K562 (cell line): ENCODE measurements around the gene WNT7B. TPM values are rescaled to one million over a fixed set of nuclear protein-coding genes. Genes with fewer than 3 reads are reported as not detected.

Source experiments
- ATAC-seq: fragments of 200-7000 bp; cut with Tn5 transposase; 3 replicates; pipeline ENCODE4 v1.9.1; 2020; ENCODE audit warnings: moderate library complexity
- BruUV-seq: library from RNA; stranded (reverse); fragments of 400-500 nt; replicated peaks from 2 replicates; lab custom pipeline; 2021; lab: Mats Ljungman, UMichigan
- CTCF ChIA-PET: fragments of 300-600 bp; formaldehyde crosslinking; extraction: SDS; loops from one replicate; lab custom pipeline; 2021; ENCODE audit warnings: low intra/inter-chr PET ratio; lab: Yijun Ruan, JAX
- POLR2A ChIA-PET: fragments of 300-600, 350-650 bp; sonication (Branson Sonifier 250); formaldehyde crosslinking; extraction: SDS; loops from one replicate; lab custom pipeline; 2021; ENCODE audit warnings: antibody characterized with exemption, inconsistent platforms; lab: Yijun Ruan, JAX
- DNase-seq, 4 experiments: peaks; one replicate each; pipeline versions ENCODE4 v3.0.0 to v3.0.0-alpha.2; 2011 to 2018; ENCODE audit warnings: low spot score in 3 of 4, mixed read lengths in 3 of 4; ENCODE audit errors: extremely low read depth in 1 of 4
- FAIRE-seq: peaks from 2 replicates; lab custom pipeline; 2011; peaks lifted over from hg19 to GRCh38; lab: Jason Lieb, UNC
- H2AFZ ChIP-seq: 2 replicates; pipeline ENCODE4 v1.6.0; 2011; ENCODE audit warnings: low read depth, low read length, control low read depth, inconsistent platforms
- H3K27ac ChIP-seq: fragments of 200-600 bp; 3 replicates; pipeline ENCODE4 v1.8.0; 2011; ENCODE audit warnings: low read depth, mild to moderate bottlenecking, control low read depth, inconsistent platforms, low read length, moderate library complexity, mixed read lengths; ENCODE audit errors: extremely low read depth
- H3K27me3 ChIP-seq, 2 experiments: fragments of 300-600 bp in 1 of 2; 2 replicates in 1 of 2; 3 replicates in 1 of 2; pipeline versions ENCODE4 v1.6.0 to v1.8.0; 2011; ENCODE audit warnings: inconsistent platforms in 2 of 2, low read length in 2 of 2, mild to moderate bottlenecking in 1 of 2, mixed read lengths in 1 of 2, moderate library complexity in 1 of 2; ENCODE audit not compliant: control insufficient read depth in 2 of 2, insufficient read depth in 2 of 2
- H3K36me3 ChIP-seq: fragments of 300-600 bp; 3 replicates; pipeline ENCODE4 v1.8.0; 2011; ENCODE audit warnings: mild to moderate bottlenecking, low read length, inconsistent platforms; ENCODE audit not compliant: control insufficient read depth, insufficient read depth
- H3K4me1 ChIP-seq, 2 experiments: fragments of 200-600 bp in 1 of 2; replicated peaks in 1 of 2; 2 replicates in 1 of 2; 3 replicates in 1 of 2; pipeline versions ENCODE4 v1.5.1 to v1.8.0; 2011; ENCODE audit warnings: inconsistent platforms in 2 of 2, low read length in 2 of 2, mild to moderate bottlenecking in 1 of 2, mixed read lengths in 1 of 2, moderate library complexity in 1 of 2; ENCODE audit not compliant: control insufficient read depth in 2 of 2, insufficient read depth in 2 of 2
- H3K4me2 ChIP-seq: 2 replicates; pipeline ENCODE4 v1.6.1; 2011; ENCODE audit warnings: low read length, control low read depth, inconsistent platforms, mixed read lengths; ENCODE audit not compliant: insufficient read depth
- H3K4me3 ChIP-seq: fragments of 200-600 bp; sonication (generic), shearing (Covaris generic); 2 replicates; pipeline ENCODE4 v1.5.1; 2016; ENCODE audit warnings: control low read depth, inconsistent platforms
- H3K79me2 ChIP-seq: fragments of 200-600 bp; 3 replicates; pipeline ENCODE4 v1.8.0; 2011; ENCODE audit warnings: low read length, inconsistent platforms; ENCODE audit not compliant: control insufficient read depth, insufficient read depth
- H3K9ac ChIP-seq, 2 experiments: 2 replicates each; pipeline versions ENCODE4 v1.6.0 to v1.6.1; 2011; ENCODE audit warnings: low read depth in 2 of 2, low read length in 2 of 2, control low read depth in 1 of 2, inconsistent platforms in 1 of 2, mild to moderate bottlenecking in 1 of 2, mixed read lengths in 1 of 2; ENCODE audit not compliant: insufficient read depth in 1 of 2
- H3K9me1 ChIP-seq: one replicate; pipeline ENCODE4 v1.6.0; 2011; ENCODE audit warnings: inconsistent platforms, mild to moderate bottlenecking, low read length, moderate library complexity; ENCODE audit not compliant: control insufficient read depth, insufficient read depth
- H3K9me3 ChIP-seq: replicated peaks from 2 replicates; pipeline ENCODE4 v1.5.1; 2011; ENCODE audit warnings: low read depth, low read length, inconsistent platforms; ENCODE audit not compliant: control insufficient read depth, insufficient read depth
- H4K20me1 ChIP-seq: replicated peaks from 2 replicates; pipeline ENCODE4 v1.6.1; 2011; ENCODE audit warnings: low read length, inconsistent platforms, mixed read lengths; ENCODE audit not compliant: control insufficient read depth, insufficient read depth
- ARID3A ChIP-seq: IDR thresholded peaks from 2 replicates; pipeline ENCODE4 v1.6.1; 2012; ENCODE audit warnings: low read depth, low read length, improper control_type of control experiment, borderline replicate concordance
- CBFA2T3 ChIP-seq: fragments of 450-650 bp; IDR thresholded peaks from 2 replicates; pipeline ENCODE4 v1.6.1; 2017
- CREB3 ChIP-seq: fragments of 450-650 bp; conservative IDR thresholded peaks from 2 replicates; pipeline ENCODE4 v1.6.1; 2016; ENCODE audit warnings: missing genetic modification characterization, low read depth, mild to moderate bottlenecking, missing compliant biosample characterization, moderate library complexity
- MTA3 ChIP-seq: fragments of 450-650 bp; formaldehyde crosslinking; IDR thresholded peaks from 2 replicates; pipeline ENCODE4 v1.6.1; 2017; ENCODE audit warnings: mild to moderate bottlenecking, borderline replicate concordance
- OTX1 ChIP-seq: fragments of 450-650 bp; formaldehyde crosslinking; IDR thresholded peaks from 2 replicates; pipeline ENCODE4 v1.4.0; 2022; ENCODE audit warnings: mild to moderate bottlenecking
- RBM14 ChIP-seq: fragments of 200-400 bp; formaldehyde crosslinking; IDR thresholded peaks from 2 replicates; pipeline ENCODE4 v1.6.1; 2018; ENCODE audit warnings: low read depth, mild to moderate bottlenecking, low read length, moderate library complexity, borderline replicate concordance; ENCODE audit not compliant: insufficient read depth
- ZNF695 ChIP-seq: fragments of 450-650 bp; formaldehyde crosslinking; IDR thresholded peaks from 2 replicates; pipeline ENCODE4 v1.4.0; 2020; ENCODE audit warnings: mild to moderate bottlenecking, moderate library complexity
- WGBS: fragments of 100-300 bp; shearing (Covaris generic); methylation state at CpG from one replicate; pipeline ENCODE4 v1.1.6; 2016; ENCODE audit warnings: low coverage, mixed read lengths; ENCODE audit not compliant: insufficient coverage; ENCODE audit errors: missing lambda C conversion rate; 5-methylcytosine and 5-hydroxymethylcytosine counted together
- in situ Hi-C: fragments of 300-500 bp; cut with MboI; formaldehyde crosslinking; loops from 4 replicates; pipeline ENCODE4 v1.15.0; 2018; ENCODE audit warnings: inconsistent platforms, mixed read lengths
- intact Hi-C: fragments of 100-400 bp; cut with micrococcal nuclease; formaldehyde crosslinking; loops from 2 replicates; pipeline ENCODE4 v1.14.2; 2022
- polyA plus RNA-seq, 8 experiments: library from polyadenylated mRNA; depleted of rRNA in 4 of 8; stranded (reverse) in 5 of 8; unstranded in 3 of 8; fragments of >200 nt; fragmentation: Nextera tagmentation in 2 of 8; fragmentation: Illumina TruSeq in 1 of 8; extraction: Ambion mirVana in 2 of 8; extraction: Trizol in 1 of 8; gene quantifications; 2 replicates each; pipeline versions ENCODE4 v1.2.1 to v1.2.3, GENCODE V29; 2011 to 2014; ENCODE audit warnings: inconsistent platforms in 1 of 8, missing spikeins in 1 of 8
- total RNA-seq, 7 experiments: library from RNA; depleted of rRNA in 6 of 7; stranded (reverse); fragments of >200 nt in 6 of 7; fragmentation: Illumina TruSeq in 2 of 7; extraction: Trizol in 2 of 7; gene quantifications; 2 replicates each; pipeline versions ENCODE4 v1.2.1 to v1.2.3, GENCODE V29; 2011 to 2021; ENCODE audit warnings: low replicate concordance in 1 of 7
- TF ChIP-seq, protein P1 (sequence below), 2 experiments: fragments of 150-350 bp in 1 of 2; IDR thresholded peaks; 2 replicates each; pipeline ENCODE4 v1.6.1; 2012 to 2016; ENCODE audit warnings: low read depth in 2 of 2, low read length in 2 of 2, mild to moderate bottlenecking in 1 of 2, moderate library complexity in 1 of 2
- TF ChIP-seq, protein P2 (sequence below): fragments of 450-650 bp; IDR thresholded peaks from 2 replicates; pipeline ENCODE4 v1.7.1; 2018; ENCODE audit warnings: mild to moderate bottlenecking, low read depth; ENCODE audit not compliant: partially characterized antibody
- TF ChIP-seq, protein P3 (sequence below): sonication (generic); formaldehyde crosslinking; IDR thresholded peaks from 2 replicates; pipeline ENCODE4 v1.8.0; 2022; ENCODE audit warnings: missing genetic modification reagents, mild to moderate bottlenecking, borderline replicate concordance

The WNT7B gene
- total and polyA plus RNA-seq, 9 of the 15 experiments (the other 6 are each of a cell fraction or from before 2014, with no cell fraction given), result not detected

- CTCF ChIA-PET, result no interaction called here
- 2% methylated on average over 19 of the region's 27 CpGs for WGBS
- no TSS peak for BruUV-seq
- TF ChIP-seq MTA3 (no peak), CREB3 (tag) (no peak), ZNF695 (CRISPR knock-in tag) (no peak), CBFA2T3 (no peak), ARID3A (no peak), OTX1 (CRISPR knock-in tag) (no peak), RBM14 (no peak)
- TF ChIP-seq, protein P1, sequence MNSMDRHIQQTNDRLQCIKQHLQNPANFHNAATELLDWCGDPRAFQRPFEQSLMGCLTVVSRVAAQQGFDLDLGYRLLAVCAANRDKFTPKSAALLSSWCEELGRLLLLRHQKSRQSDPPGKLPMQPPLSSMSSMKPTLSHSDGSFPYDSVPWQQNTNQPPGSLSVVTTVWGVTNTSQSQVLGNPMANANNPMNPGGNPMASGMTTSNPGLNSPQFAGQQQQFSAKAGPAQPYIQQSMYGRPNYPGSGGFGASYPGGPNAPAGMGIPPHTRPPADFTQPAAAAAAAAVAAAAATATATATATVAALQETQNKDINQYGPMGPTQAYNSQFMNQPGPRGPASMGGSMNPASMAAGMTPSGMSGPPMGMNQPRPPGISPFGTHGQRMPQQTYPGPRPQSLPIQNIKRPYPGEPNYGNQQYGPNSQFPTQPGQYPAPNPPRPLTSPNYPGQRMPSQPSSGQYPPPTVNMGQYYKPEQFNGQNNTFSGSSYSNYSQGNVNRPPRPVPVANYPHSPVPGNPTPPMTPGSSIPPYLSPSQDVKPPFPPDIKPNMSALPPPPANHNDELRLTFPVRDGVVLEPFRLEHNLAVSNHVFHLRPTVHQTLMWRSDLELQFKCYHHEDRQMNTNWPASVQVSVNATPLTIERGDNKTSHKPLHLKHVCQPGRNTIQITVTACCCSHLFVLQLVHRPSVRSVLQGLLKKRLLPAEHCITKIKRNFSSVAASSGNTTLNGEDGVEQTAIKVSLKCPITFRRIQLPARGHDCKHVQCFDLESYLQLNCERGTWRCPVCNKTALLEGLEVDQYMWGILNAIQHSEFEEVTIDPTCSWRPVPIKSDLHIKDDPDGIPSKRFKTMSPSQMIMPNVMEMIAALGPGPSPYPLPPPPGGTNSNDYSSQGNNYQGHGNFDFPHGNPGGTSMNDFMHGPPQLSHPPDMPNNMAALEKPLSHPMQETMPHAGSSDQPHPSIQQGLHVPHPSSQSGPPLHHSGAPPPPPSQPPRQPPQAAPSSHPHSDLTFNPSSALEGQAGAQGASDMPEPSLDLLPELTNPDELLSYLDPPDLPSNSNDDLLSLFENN (IDR thresholded peaks at IDR 0.05; ENCODE audit: low read depth in 2 of 2, low read length in 2 of 2), result no peak
- TF ChIP-seq, protein P2, sequence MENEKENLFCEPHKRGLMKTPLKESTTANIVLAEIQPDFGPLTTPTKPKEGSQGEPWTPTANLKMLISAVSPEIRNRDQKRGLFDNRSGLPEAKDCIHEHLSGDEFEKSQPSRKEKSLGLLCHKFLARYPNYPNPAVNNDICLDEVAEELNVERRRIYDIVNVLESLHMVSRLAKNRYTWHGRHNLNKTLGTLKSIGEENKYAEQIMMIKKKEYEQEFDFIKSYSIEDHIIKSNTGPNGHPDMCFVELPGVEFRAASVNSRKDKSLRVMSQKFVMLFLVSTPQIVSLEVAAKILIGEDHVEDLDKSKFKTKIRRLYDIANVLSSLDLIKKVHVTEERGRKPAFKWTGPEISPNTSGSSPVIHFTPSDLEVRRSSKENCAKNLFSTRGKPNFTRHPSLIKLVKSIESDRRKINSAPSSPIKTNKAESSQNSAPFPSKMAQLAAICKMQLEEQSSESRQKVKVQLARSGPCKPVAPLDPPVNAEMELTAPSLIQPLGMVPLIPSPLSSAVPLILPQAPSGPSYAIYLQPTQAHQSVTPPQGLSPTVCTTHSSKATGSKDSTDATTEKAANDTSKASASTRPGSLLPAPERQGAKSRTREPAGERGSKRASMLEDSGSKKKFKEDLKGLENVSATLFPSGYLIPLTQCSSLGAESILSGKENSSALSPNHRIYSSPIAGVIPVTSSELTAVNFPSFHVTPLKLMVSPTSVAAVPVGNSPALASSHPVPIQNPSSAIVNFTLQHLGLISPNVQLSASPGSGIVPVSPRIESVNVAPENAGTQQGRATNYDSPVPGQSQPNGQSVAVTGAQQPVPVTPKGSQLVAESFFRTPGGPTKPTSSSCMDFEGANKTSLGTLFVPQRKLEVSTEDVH, result no peak
- TF ChIP-seq, protein P3, sequence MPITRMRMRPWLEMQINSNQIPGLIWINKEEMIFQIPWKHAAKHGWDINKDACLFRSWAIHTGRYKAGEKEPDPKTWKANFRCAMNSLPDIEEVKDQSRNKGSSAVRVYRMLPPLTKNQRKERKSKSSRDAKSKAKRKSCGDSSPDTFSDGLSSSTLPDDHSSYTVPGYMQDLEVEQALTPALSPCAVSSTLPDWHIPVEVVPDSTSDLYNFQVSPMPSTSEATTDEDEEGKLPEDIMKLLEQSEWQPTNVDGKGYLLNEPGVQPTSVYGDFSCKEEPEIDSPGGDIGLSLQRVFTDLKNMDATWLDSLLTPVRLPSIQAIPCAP (CRISPR knock-in tag), result no peak
These were observed 88.5 kb downstream of the WNT7B start for GRCh38 chr22:45888221-45889092.

More at GRCh38 chr22:45888221-45889092, 88.5 kb downstream of the WNT7B start:
- H3K36me3 ChIP-seq, result no peaks in the 10 kb centered on the region
- in situ Hi-C loops, result no loop called here
- no peak for FAIRE-seq
- no peaks in the 10 kb centered on the region for H3K9me3 ChIP-seq
- peaks cover 6% of the 10 kb centered on the region for H4K20me1 ChIP-seq
- no peak overlapping the region for H3K4me2 ChIP-seq
- POLR2A ChIA-PET, result no interaction called here
- no peak overlapping the region for H3K4me3 ChIP-seq
- no peak for ATAC-seq
- intact Hi-C loops, result no loop called here
- H2AFZ ChIP-seq, result no peak overlapping the region
- H3K79me2 ChIP-seq, result no peaks in the 10 kb centered on the region
- no peak overlapping the region for H3K27ac ChIP-seq
- no peak for DNase-seq
- peaks cover 2 to 40% of the 10 kb centered on the region in 2 experiments; a peak in 4 of 5 replicates for H3K27me3 ChIP-seq
- H3K4me1 ChIP-seq, result peaks cover 0 to 15% of the 10 kb centered on the region in 2 experiments; a peak in 2 of 5 replicates
- H3K9ac ChIP-seq, result no peak overlapping the region
- no peaks in the 10 kb centered on the region for H3K9me1 ChIP-seq
